Mesendoderm (in vitro differentiated cells): ENCODE results near the gene CDC123.
A peak's percentile ranks its signal among the peaks of the same experiment; 100 is the strongest.

Source experiments
- DNase-seq: peaks from one replicate; pipeline ENCODE4 v3.0.0; 2013
- H2AK5ac ChIP-seq: 2 replicates; pipeline ENCODE4 v1.6.1; 2013; ENCODE audit warnings: low read length, inconsistent platforms
- H2BK120ac ChIP-seq: 2 replicates; pipeline ENCODE4 v1.6.1; 2013; ENCODE audit warnings: low read depth, mild to moderate bottlenecking, low read length, moderate library complexity, mixed read lengths
- H2BK15ac ChIP-seq: replicated peaks from 2 replicates; pipeline ENCODE4 v1.6.1; 2013; ENCODE audit warnings: low read depth, mild to moderate bottlenecking, moderate library complexity
- H2BK5ac ChIP-seq: 2 replicates; pipeline ENCODE4 v1.6.1; 2013; ENCODE audit warnings: low read length, inconsistent platforms
- H3K18ac ChIP-seq: 2 replicates; pipeline ENCODE4 v1.6.1; 2013; ENCODE audit warnings: mild to moderate bottlenecking, low read length, mixed read lengths
- H3K23ac ChIP-seq: one replicate; pipeline ENCODE4 v1.6.1; 2013; ENCODE audit warnings: low read length
- H3K27ac ChIP-seq: 2 replicates; pipeline ENCODE4 v1.5.1; 2013; ENCODE audit warnings: low read depth, mild to moderate bottlenecking, inconsistent platforms, low read length, moderate library complexity
- H3K27me3 ChIP-seq: 2 replicates; pipeline ENCODE4 v1.6.1; 2013; ENCODE audit warnings: low read length, control low read depth, mild to moderate bottlenecking, inconsistent platforms; ENCODE audit not compliant: insufficient read depth, poor library complexity
- H3K36me3 ChIP-seq: 2 replicates; pipeline ENCODE4 v1.6.1; 2013; ENCODE audit warnings: low read length, inconsistent platforms; ENCODE audit not compliant: control insufficient read depth, insufficient read depth
- H3K4ac ChIP-seq: one replicate; pipeline ENCODE4 v1.6.1; 2013; ENCODE audit warnings: low read depth, mild to moderate bottlenecking, low read length, moderate library complexity
- H3K4me1 ChIP-seq: 2 replicates; pipeline ENCODE4 v1.6.1; 2013; ENCODE audit warnings: low read depth, low read length, inconsistent platforms; ENCODE audit not compliant: control insufficient read depth
- H3K4me2 ChIP-seq: 2 replicates; pipeline ENCODE4 v1.6.1; 2013; ENCODE audit warnings: low read length
- H3K4me3 ChIP-seq: 2 replicates; pipeline ENCODE4 v1.5.1; 2013; ENCODE audit warnings: mild to moderate bottlenecking, low read length
- H3K56ac ChIP-seq: one replicate; pipeline ENCODE4 v1.6.1; 2013; ENCODE audit warnings: low read length
- H3K79me1 ChIP-seq: 2 replicates; pipeline ENCODE4 v1.6.1; 2013; ENCODE audit warnings: low read length, inconsistent platforms
- H3K79me2 ChIP-seq: 2 replicates; pipeline ENCODE4 v1.6.1; 2013; ENCODE audit warnings: mild to moderate bottlenecking, low read length; ENCODE audit not compliant: control insufficient read depth, insufficient read depth
- H3K9ac ChIP-seq: 2 replicates; pipeline ENCODE4 v1.6.1; 2013; ENCODE audit warnings: low read length, inconsistent platforms
- H4K5ac ChIP-seq: one replicate; pipeline ENCODE4 v1.6.1; 2013; ENCODE audit warnings: low read length
- H4K8ac ChIP-seq: one replicate; pipeline ENCODE4 v1.6.1; 2013; ENCODE audit warnings: low read depth, mild to moderate bottlenecking, control low read depth, low read length, moderate library complexity
- WGBS: extraction: QIAGEN DNeasy Blood & Tissue Kit; methylation state at CpG from one replicate; pipeline ENCODE4 v1.1.7; 2013; ENCODE audit warnings: low lambda C conversion rate, missing lambda C conversion rate; ENCODE audit not compliant: insufficient coverage; ENCODE audit errors: extremely low coverage; 5-methylcytosine and 5-hydroxymethylcytosine counted together

CDC123 gene

DNA sequence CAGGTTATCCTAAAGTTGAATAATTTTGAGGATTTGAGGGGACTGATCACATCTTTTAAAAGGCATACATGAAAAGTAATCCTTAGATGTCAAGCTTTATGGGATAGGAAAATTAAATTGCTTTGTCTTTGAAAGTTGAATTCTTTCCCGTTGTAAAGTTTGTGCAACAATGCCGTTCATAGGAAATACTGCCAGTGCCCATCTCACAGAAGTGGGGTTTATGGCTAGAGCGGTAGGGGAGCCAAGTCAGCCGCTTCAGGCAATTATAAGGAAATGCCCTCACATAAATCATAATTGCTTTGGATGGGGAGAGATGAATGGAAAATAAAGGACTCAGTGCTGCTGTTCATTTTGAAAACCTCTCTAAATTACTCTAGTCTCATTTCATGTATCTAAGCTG lies 18.1 kb downstream of the CDC123 start:
- Histone ChIP-seq H4K5ac (no peak overlapping the region), H3K4me3 (no peak overlapping the region), H3K79me1 (no peaks in the 10 kb centered on the region), H3K4me1 (no peaks in the 10 kb centered on the region), H2BK5ac (no peak overlapping the region), H3K36me3 (peaks cover 6% of the 10 kb centered on the region), H4K8ac (no peak overlapping the region), H3K4ac (no peak overlapping the region), H3K23ac (no peak overlapping the region), H3K56ac (no peak overlapping the region), H3K27me3 (no peaks in the 10 kb centered on the region), H3K9ac (no peak overlapping the region), H2BK120ac (no peak overlapping the region), H2AK5ac (no peak overlapping the region), H3K4me2 (no peak overlapping the region), H3K79me2 (peaks cover 1% of the 10 kb centered on the region), H3K27ac (no peak overlapping the region), H2BK15ac (no peak overlapping the region), H3K18ac (no peak overlapping the region)
- no CpG with 5 or more reads among the region's 4 CpGs for WGBS
- no peak for DNase-seq

GRCh38 chr10:12214763-12215218 lies 18.8 kb downstream of the CDC123 start:
- peaks cover 1% of the 10 kb centered on the region for H3K79me2 ChIP-seq
- no peak overlapping the region for H3K4me2 ChIP-seq
- no peak overlapping the region for H4K5ac ChIP-seq
- H3K56ac ChIP-seq, result no peak overlapping the region
- H3K4ac ChIP-seq, result no peak overlapping the region
- no peaks in the 10 kb centered on the region for H3K27me3 ChIP-seq
- WGBS, result no CpG with 5 or more reads among the region's 6 CpGs
- no peak overlapping the region for H4K8ac ChIP-seq
- no peaks in the 10 kb centered on the region for H3K79me1 ChIP-seq
- H3K4me3 ChIP-seq, result no peak overlapping the region
- no peak overlapping the region for H2BK15ac ChIP-seq
- peak; percentile 51 for DNase-seq
- no peak overlapping the region for H3K23ac ChIP-seq
- H3K36me3 ChIP-seq, result peaks cover 6% of the 10 kb centered on the region
- H3K9ac ChIP-seq, result no peak overlapping the region
- H2AK5ac ChIP-seq, result no peak overlapping the region
- H3K18ac ChIP-seq, result no peak overlapping the region
- no peaks in the 10 kb centered on the region for H3K4me1 ChIP-seq
- H3K27ac ChIP-seq, result no peak overlapping the region
- H2BK5ac ChIP-seq, result no peak overlapping the region
- no peak overlapping the region for H2BK120ac ChIP-seq

- Histone ChIP-seq H3K79me1 (peaks cover 5% of the 10 kb centered on the region), H2BK15ac (no peak overlapping the region), H2BK5ac (no peak overlapping the region), H3K56ac (no peak overlapping the region), H3K27ac (no peak overlapping the region), H4K5ac (no peak overlapping the region), H3K4me1 (no peaks in the 10 kb centered on the region), H3K4me3 (no peak overlapping the region), H3K18ac (no peak overlapping the region), H3K79me2 (peaks cover 6% of the 10 kb centered on the region), H3K23ac (no peak overlapping the region), H2BK120ac (no peak overlapping the region), H3K4ac (no peak overlapping the region), H3K9ac (no peak overlapping the region), H3K4me2 (no peak overlapping the region), H3K36me3 (peaks cover 11% of the 10 kb centered on the region), H4K8ac (no peak overlapping the region), H2AK5ac (no peak overlapping the region), H3K27me3 (no peaks in the 10 kb centered on the region)
- WGBS, result no CpG with 5 or more reads among the region's 8 CpGs
- DNase-seq, result no peak
Observed at GRCh38 chr10:12218991-12219390, 23.0 kb downstream of the CDC123 start.

DNA sequence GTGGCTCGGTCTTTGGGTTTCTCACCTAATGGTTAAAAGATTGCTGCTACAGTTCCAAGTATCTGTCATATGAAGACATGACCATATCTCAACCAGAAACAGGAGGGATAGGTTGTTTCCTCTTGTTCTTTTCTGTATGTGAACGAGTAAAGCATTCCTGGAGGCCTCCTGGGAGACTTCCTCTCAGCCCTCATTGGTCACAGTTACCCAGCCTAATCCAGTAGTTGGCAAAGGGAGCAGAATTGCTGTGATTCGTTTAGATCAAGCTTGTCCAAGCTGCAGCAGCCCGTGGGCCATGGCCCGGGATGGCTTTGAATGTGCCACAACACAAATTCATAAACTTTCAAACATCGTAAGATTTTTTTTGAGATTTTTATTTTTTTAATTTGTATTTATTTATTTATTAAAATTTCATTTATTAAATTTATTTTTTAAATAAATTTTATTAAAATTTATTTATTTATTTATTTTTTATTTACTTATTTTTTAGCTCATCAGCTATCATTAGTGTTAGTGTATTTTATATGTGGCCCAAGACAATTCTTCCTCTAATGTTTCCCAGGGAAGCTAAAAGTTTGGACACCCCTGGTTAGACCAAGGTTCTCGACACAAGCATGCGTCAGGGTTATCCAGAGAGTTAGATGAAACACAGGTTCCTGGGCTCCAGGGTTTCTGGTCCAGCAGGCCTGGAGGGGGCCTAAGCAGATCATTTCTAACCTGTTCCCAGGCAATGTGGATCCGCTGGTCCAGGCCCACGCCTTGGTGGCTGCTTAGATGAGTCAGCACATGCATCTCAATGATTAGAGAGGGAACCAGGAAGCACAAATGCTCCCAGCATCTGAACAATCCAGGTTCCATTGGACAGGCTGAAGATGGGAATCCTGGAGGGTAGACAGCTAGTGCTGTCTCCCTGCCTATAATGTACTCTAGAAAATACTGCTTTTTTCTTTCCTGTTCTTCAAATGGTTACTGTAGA lies 25.6 kb downstream of the CDC123 start:
- Histone ChIP-seq H3K9ac (no peak overlapping the region), H3K79me1 (peaks cover 5% of the 10 kb centered on the region), H2BK120ac (no peak overlapping the region), H3K56ac (no peak overlapping the region), H3K79me2 (peaks cover 6% of the 10 kb centered on the region), H2AK5ac (no peak overlapping the region), H2BK5ac (no peak overlapping the region), H3K4ac (no peak overlapping the region), H4K5ac (no peak overlapping the region), H3K27ac (no peak overlapping the region), H2BK15ac (no peak overlapping the region), H3K23ac (no peak overlapping the region), H3K4me1 (no peaks in the 10 kb centered on the region), H4K8ac (no peak overlapping the region), H3K27me3 (no peaks in the 10 kb centered on the region), H3K4me3 (no peak overlapping the region), H3K18ac (no peak overlapping the region), H3K4me2 (no peak overlapping the region), H3K36me3 (peaks cover 11% of the 10 kb centered on the region)
- WGBS, result no CpG with 5 or more reads among the region's 10 CpGs
- DNase-seq, result peak; percentile 57

- Histone ChIP-seq H3K27me3 (no peaks in the 10 kb centered on the region), H3K4ac (no peak overlapping the region), H2BK120ac (no peak overlapping the region), H3K79me1 (peaks cover 10% of the 10 kb centered on the region), H3K23ac (no peak overlapping the region), H3K4me2 (no peak overlapping the region), H3K56ac (no peak overlapping the region), H2BK5ac (no peak overlapping the region), H3K4me1 (no peaks in the 10 kb centered on the region), H3K18ac (no peak overlapping the region), H2BK15ac (no peak overlapping the region), H3K36me3 (peaks cover 9% of the 10 kb centered on the region), H4K8ac (no peak overlapping the region), H3K9ac (no peak overlapping the region), H3K27ac (no peak overlapping the region), H2AK5ac (no peak overlapping the region), H3K79me2 (peaks cover 6% of the 10 kb centered on the region), H4K5ac (no peak overlapping the region), H3K4me3 (no peak overlapping the region)
- DNase-seq, result no peak
- WGBS, result no CpG with 5 or more reads among the region's 2 CpGs
Observed at GRCh38 chr10:12225444-12225843, 29.5 kb downstream of the CDC123 start.
